Keratinocyte (primary cell): ENCODE data around the gene CREB3L2. TPM values are rescaled to one million over a fixed set of nuclear protein-coding genes. Genes with fewer than 3 reads are reported as not detected.

Source experiments
- DNase-seq: peaks from one replicate; pipeline ENCODE4 v3.0.0-alpha.2; 2011; ENCODE audit warnings: low read depth, missing footprints, low spot score
- FAIRE-seq: peaks from 2 replicates; lab custom pipeline; 2011; peaks lifted over from hg19 to GRCh38; lab: Jason Lieb, UNC
- H2AFZ ChIP-seq: 2 replicates; pipeline ENCODE4 v1.6.0; 2012; ENCODE audit warnings: low read length, control low read depth, inconsistent platforms; ENCODE audit not compliant: control insufficient read depth
- H3K27ac ChIP-seq: 2 replicates; pipeline ENCODE4 v1.5.1; 2011; ENCODE audit warnings: low read length; ENCODE audit not compliant: control insufficient read depth, insufficient read depth
- H3K27me3 ChIP-seq: 3 replicates; pipeline ENCODE4 v1.6.0; 2011; ENCODE audit warnings: low read length; ENCODE audit not compliant: control insufficient read depth, insufficient read depth; ENCODE audit errors: extremely low read depth
- H3K36me3 ChIP-seq, 2 experiments: 2 replicates in 1 of 2; 3 replicates in 1 of 2; pipeline ENCODE4 v1.5.1; 2011; ENCODE audit warnings: low read length in 2 of 2, mild to moderate bottlenecking in 1 of 2; ENCODE audit not compliant: control insufficient read depth in 2 of 2, insufficient read depth in 2 of 2; ENCODE audit errors: extremely low read depth in 1 of 2
- H3K4me1 ChIP-seq: 3 replicates; pipeline ENCODE4 v1.5.1; 2011; ENCODE audit warnings: low read length; ENCODE audit not compliant: control insufficient read depth, insufficient read depth; ENCODE audit errors: extremely low read depth
- H3K4me2 ChIP-seq: 3 replicates; pipeline ENCODE4 v1.6.0; 2011; ENCODE audit warnings: low read depth, low read length; ENCODE audit not compliant: control insufficient read depth, insufficient read depth; ENCODE audit errors: extremely low read depth
- H3K4me3 ChIP-seq, 3 experiments: fragments of 200-600 bp in 1 of 3; sonication (generic) in 1 of 3; 2 replicates in 2 of 3; 3 replicates in 1 of 3; pipeline ENCODE4 v1.5.1; 2011 to 2016; ENCODE audit warnings: low read length in 3 of 3, mild to moderate bottlenecking in 3 of 3, control low read depth in 2 of 3, inconsistent platforms in 1 of 3, low read depth in 1 of 3, mixed read lengths in 1 of 3, mixed run types in 1 of 3, moderate library complexity in 1 of 3; ENCODE audit not compliant: control insufficient read depth in 2 of 3, insufficient read depth in 2 of 3; ENCODE audit errors: extremely low read depth in 1 of 3
- H3K79me2 ChIP-seq: 2 replicates; pipeline ENCODE4 v1.6.0; 2012; ENCODE audit warnings: low read length; ENCODE audit not compliant: control insufficient read depth, insufficient read depth
- H3K9ac ChIP-seq: 3 replicates; pipeline ENCODE4 v1.6.0; 2011; ENCODE audit warnings: low read length; ENCODE audit not compliant: control insufficient read depth, insufficient read depth; ENCODE audit errors: extremely low read depth
- H3K9me1 ChIP-seq: 3 replicates; pipeline ENCODE4 v1.6.0; 2011; ENCODE audit warnings: low read length; ENCODE audit not compliant: control insufficient read depth, insufficient read depth; ENCODE audit errors: extremely low read depth
- H3K9me3 ChIP-seq: 2 replicates; pipeline ENCODE4 v1.5.1; 2012; ENCODE audit warnings: low read depth, low read length; ENCODE audit not compliant: control insufficient read depth
- H4K20me1 ChIP-seq: 3 replicates; pipeline ENCODE4 v1.6.0; 2011; ENCODE audit warnings: low read length; ENCODE audit not compliant: control insufficient read depth, insufficient read depth; ENCODE audit errors: extremely low read depth
- CTCF ChIP-seq, 3 experiments: IDR thresholded peaks in 1 of 3; conservative IDR thresholded peaks in 1 of 3; optimal IDR thresholded peaks in 1 of 3; 2 replicates in 2 of 3; 3 replicates in 1 of 3; pipeline versions ENCODE3 to v1.5.1; 2011; ENCODE audit warnings: low read length in 3 of 3, mild to moderate bottlenecking in 3 of 3, moderate library complexity in 2 of 3, control low read depth in 1 of 3, inconsistent platforms in 1 of 3; ENCODE audit not compliant: insufficient read depth in 2 of 3; ENCODE audit errors: extremely low read depth in 1 of 3
- EZH2 ChIP-seq: IDR thresholded peaks from one replicate; pipeline ENCODE4 v1.6.1; 2012; ENCODE audit warnings: inconsistent platforms, mild to moderate bottlenecking, low read length, moderate library complexity
- dilution Hi-C: fragments of 300-500 bp; cut with MboI; formaldehyde crosslinking; loops from one replicate; pipeline ENCODE4 v1.7.0; 2020; ENCODE audit warnings: low sequenced_read_pairs; ENCODE audit not compliant: extremely low pct_ligation_motif_present
- polyA plus RNA-seq, 5 experiments: library from polyadenylated mRNA; depleted of rRNA in 3 of 5; stranded (reverse) in 3 of 5; stranded (forward) in 1 of 5; unstranded in 1 of 5; fragments of >200 nt; gene quantifications; 1 replicate in 1 of 5; 2 replicates in 3 of 5; 3 replicates in 1 of 5; pipeline versions ENCODE4 v1.2.1 to v1.2.3, GENCODE V29; 2011 to 2012; ENCODE audit warnings: missing spikeins in 2 of 5, low read depth in 1 of 5, low replicate concordance in 1 of 5

CREB3L2 gene
- polyA plus RNA-seq, 1 donor (not counting 4 experiments of a cell fraction or from before 2014, with no cell fraction given) = 12.8 TPM

GRCh38 chr7:137898839-137899721 lies 102.8 kb downstream of the CREB3L2 start:
- Histone ChIP-seq H3K9ac (no peak overlapping the region), H3K79me2 (no peaks in the 10 kb centered on the region), H3K36me3 (peaks cover 17 to 19% of the 10 kb centered on the region in 2 experiments), H2AFZ (no peak overlapping the region), H3K4me1 (no peaks in the 10 kb centered on the region), H3K4me2 (no peak overlapping the region), H3K27ac (no peak overlapping the region), H4K20me1 (no peaks in the 10 kb centered on the region), H3K27me3 (no peaks in the 10 kb centered on the region), H3K9me1 (no peaks in the 10 kb centered on the region), H3K9me3 (no peaks in the 10 kb centered on the region), H3K4me3 (no peak overlapping the region)
- DNase-seq (peak; percentile 7), FAIRE-seq (no peak)
- dilution Hi-C loops = no loop called here
- TF ChIP-seq CTCF (optimal IDR thresholded peaks at IDR 0.05 in 1 of 3, IDR thresholded peaks at IDR 0.05 in 1 of 3, conservative IDR thresholded peaks at IDR 0.05 in 1 of 3; ENCODE audit: extremely low read depth in 1 of 3, insufficient read depth in 2 of 3, low read length in 3 of 3) (peak; percentile 91 to 99 (median 98)), EZH2 (no peak)

- Histone ChIP-seq H3K4me2 (no peak overlapping the region), H4K20me1 (no peaks in the 10 kb centered on the region), H3K9ac (no peak overlapping the region), H3K36me3 (peaks cover 11% of the 10 kb centered on the region in 2 experiments), H3K4me1 (no peaks in the 10 kb centered on the region), H3K4me3 (no peak overlapping the region), H3K9me1 (no peaks in the 10 kb centered on the region), H3K9me3 (no peaks in the 10 kb centered on the region), H2AFZ (no peak overlapping the region), H3K27me3 (no peaks in the 10 kb centered on the region), H3K79me2 (no peaks in the 10 kb centered on the region), H3K27ac (no peak overlapping the region)
- DNase-seq = no peak
- no peak for TF ChIP-seq EZH2
- no peak for TF ChIP-seq CTCF (optimal IDR thresholded peaks at IDR 0.05 in 1 of 3, IDR thresholded peaks at IDR 0.05 in 1 of 3, conservative IDR thresholded peaks at IDR 0.05 in 1 of 3; ENCODE audit: extremely low read depth in 1 of 3, insufficient read depth in 2 of 3, low read length in 3 of 3)
- FAIRE-seq = no peak
- dilution Hi-C loops = no loop called here
Measured at GRCh38 chr7:137895301-137896221, 106.3 kb downstream of the CREB3L2 start.
